H1 (cell line): ENCODE results near the gene FABP6. TPM values are rescaled to one million over a fixed set of nuclear protein-coding genes. Genes with fewer than 3 reads are reported as not detected.

ENCODE experiments used
- CTCF ChIA-PET: fragments of 300-600 bp; sonication (Branson Sonifier 250); formaldehyde crosslinking; loops from one replicate; lab custom pipeline; 2021; ENCODE audit not compliant: partially characterized antibody; lab: Charles Lee
- POLR2A ChIA-PET: fragments of 300-600 bp; sonication (Branson Sonifier 250); formaldehyde crosslinking; loops from one replicate; lab custom pipeline; 2021; ENCODE audit warnings: inconsistent platforms; ENCODE audit not compliant: partially characterized antibody; lab: Charles Lee
- DNase-seq, 2 experiments: peaks; one replicate each; pipeline versions ENCODE4 v3.0.0 to v3.0.0-alpha.2; 2010 to 2022; ENCODE audit warnings: low spot score in 2 of 2, low read depth in 1 of 2, mixed read lengths in 1 of 2
- FAIRE-seq: peaks from 2 replicates; lab custom pipeline; 2011; peaks lifted over from hg19 to GRCh38; lab: Jason Lieb, UNC
- H2AFZ ChIP-seq: 2 replicates; pipeline ENCODE4 v1.8.1; 2012; ENCODE audit warnings: low read length, inconsistent platforms
- H2AK5ac ChIP-seq: 2 replicates; pipeline ENCODE4 v1.6.1; 2013; ENCODE audit warnings: low read depth, low read length
- H2BK120ac ChIP-seq: replicated peaks from 2 replicates; pipeline ENCODE3; 2013; ENCODE audit warnings: low read depth, low read length, inconsistent platforms
- H2BK12ac ChIP-seq: 2 replicates; pipeline ENCODE4 v1.6.1; 2013; ENCODE audit warnings: low read depth, low read length
- H2BK15ac ChIP-seq: 2 replicates; pipeline ENCODE4 v1.6.1; 2013; ENCODE audit warnings: low read length
- H2BK20ac ChIP-seq: 2 replicates; pipeline ENCODE4 v1.6.1; 2013; ENCODE audit warnings: low read length
- H2BK5ac ChIP-seq: 2 replicates; pipeline ENCODE4 v1.6.1; 2013; ENCODE audit warnings: low read depth, low read length
- H3K14ac ChIP-seq: 2 replicates; pipeline ENCODE4 v1.6.1; 2013; ENCODE audit warnings: inconsistent platforms; ENCODE audit not compliant: insufficient read length
- H3K18ac ChIP-seq: 2 replicates; pipeline ENCODE4 v1.6.1; 2013; ENCODE audit warnings: low read length; ENCODE audit errors: extremely low read depth
- H3K23ac ChIP-seq: 2 replicates; pipeline ENCODE4 v1.6.1; 2013; ENCODE audit warnings: inconsistent platforms; ENCODE audit not compliant: insufficient read length
- H3K23me2 ChIP-seq: 2 replicates; pipeline ENCODE4 v1.6.1; 2013; ENCODE audit warnings: low read depth, low read length
- H3K27ac ChIP-seq: 2 replicates; pipeline ENCODE4 v1.6.1; 2011; ENCODE audit warnings: low read depth, low read length, inconsistent platforms
- H3K27me3 ChIP-seq, 4 experiments: replicated peaks in 1 of 4; 1 replicate in 1 of 4; 2 replicates in 3 of 4; pipeline versions ENCODE4 v1.6.1 to v1.8.1; 2011 to 2013; ENCODE audit warnings: low read length in 3 of 4, mild to moderate bottlenecking in 3 of 4, inconsistent platforms in 2 of 4, mixed read lengths in 2 of 4, moderate library complexity in 1 of 4; ENCODE audit not compliant: control insufficient read depth in 3 of 4, insufficient read depth in 3 of 4; ENCODE audit errors: extremely low read depth in 1 of 4
- H3K36me3 ChIP-seq, 4 experiments: 2 replicates each; pipeline versions ENCODE4 v1.6.1 to v1.8.1; 2011 to 2013; ENCODE audit warnings: mild to moderate bottlenecking in 4 of 4, low read length in 3 of 4, moderate library complexity in 2 of 4, control low read depth in 1 of 4, inconsistent platforms in 1 of 4; ENCODE audit not compliant: insufficient read depth in 4 of 4, control insufficient read depth in 2 of 4
- H3K4ac ChIP-seq: replicated peaks from 2 replicates; pipeline ENCODE3; 2013; ENCODE audit warnings: low read length, low read depth, mixed read lengths, inconsistent platforms; ENCODE audit not compliant: insufficient read length
- H3K4me1 ChIP-seq, 4 experiments: replicated peaks in 1 of 4; 1 replicate in 1 of 4; 2 replicates in 3 of 4; pipeline versions ENCODE4 v1.6.1 to v1.8.1; 2011 to 2013; ENCODE audit warnings: low read length in 3 of 4, inconsistent platforms in 2 of 4, mixed read lengths in 1 of 4; ENCODE audit not compliant: insufficient read depth in 4 of 4, control insufficient read depth in 3 of 4
- H3K4me2 ChIP-seq, 2 experiments: 2 replicates each; pipeline versions ENCODE4 v1.6.1 to v1.8.1; 2011 to 2013; ENCODE audit warnings: low read depth in 2 of 2, low read length in 2 of 2, control low read depth in 1 of 2, inconsistent platforms in 1 of 2, mild to moderate bottlenecking in 1 of 2; ENCODE audit not compliant: insufficient read depth in 1 of 2
- H3K4me3 ChIP-seq, 4 experiments: fragments of 200-600, 300-600 bp in 1 of 4; sonication (generic), shearing (Covaris generic), sonication (Bioruptor Twin) in 1 of 4; 2 replicates each; pipeline versions ENCODE4 v1.5.1 to v1.8.1; 2011 to 2016; ENCODE audit warnings: low read length in 4 of 4, low read depth in 3 of 4, control low read depth in 2 of 4, inconsistent platforms in 2 of 4, mild to moderate bottlenecking in 2 of 4, mixed read lengths in 1 of 4, moderate library complexity in 1 of 4; ENCODE audit not compliant: insufficient read depth in 2 of 4; ENCODE audit errors: extremely low read depth in 1 of 4
- H3K56ac ChIP-seq: replicated peaks from 2 replicates; pipeline ENCODE3; 2013; ENCODE audit warnings: low read depth, mild to moderate bottlenecking, mixed read lengths, low read length, inconsistent platforms; ENCODE audit not compliant: insufficient read length
- H3K79me1 ChIP-seq: 2 replicates; pipeline ENCODE4 v1.6.1; 2013; ENCODE audit warnings: low read depth, low read length, control low read depth
- H3K79me2 ChIP-seq, 2 experiments: 2 replicates each; pipeline versions ENCODE4 v1.6.1 to v1.8.1; 2012 to 2013; ENCODE audit warnings: low read length in 2 of 2, mild to moderate bottlenecking in 2 of 2, inconsistent platforms in 1 of 2; ENCODE audit not compliant: insufficient read depth in 2 of 2, control insufficient read depth in 1 of 2
- H3K9ac ChIP-seq, 4 experiments: replicated peaks in 1 of 4; 1 replicate in 1 of 4; 2 replicates in 3 of 4; pipeline versions ENCODE4 v1.6.1 to v1.8.1; 2011 to 2013; ENCODE audit warnings: low read depth in 3 of 4, low read length in 3 of 4, control low read depth in 2 of 4, mild to moderate bottlenecking in 2 of 4, moderate library complexity in 2 of 4, inconsistent platforms in 1 of 4; ENCODE audit errors: extremely low read depth in 1 of 4
- H3K9me3 ChIP-seq, 2 experiments: 2 replicates each; pipeline versions ENCODE4 v1.6.1 to v1.8.1; 2012 to 2013; ENCODE audit warnings: mild to moderate bottlenecking in 2 of 2, moderate library complexity in 2 of 2, control low read depth in 1 of 2, inconsistent platforms in 1 of 2, low read depth in 1 of 2, low read length in 1 of 2, mixed read lengths in 1 of 2; ENCODE audit not compliant: insufficient read depth in 2 of 2
- H4K20me1 ChIP-seq, 2 experiments: replicated peaks in 1 of 2; 2 replicates each; pipeline versions ENCODE3 to v1.8.1; 2011 to 2013; ENCODE audit warnings: inconsistent platforms in 2 of 2, low read length in 2 of 2, mild to moderate bottlenecking in 1 of 2; ENCODE audit not compliant: insufficient read depth in 2 of 2, control insufficient read depth in 1 of 2
- H4K5ac ChIP-seq: 2 replicates; pipeline ENCODE4 v1.6.1; 2013; ENCODE audit warnings: low read length, low read depth, mixed read lengths, inconsistent platforms; ENCODE audit not compliant: insufficient read length
- H4K8ac ChIP-seq: 2 replicates; pipeline ENCODE4 v1.8.0; 2013; ENCODE audit warnings: mild to moderate bottlenecking, moderate library complexity, low read length, inconsistent platforms; ENCODE audit not compliant: insufficient read depth; ENCODE audit errors: extremely low read depth
- H4K91ac ChIP-seq: replicated peaks from 2 replicates; pipeline ENCODE3; 2013; ENCODE audit warnings: low read length, mixed read lengths, inconsistent platforms; ENCODE audit not compliant: insufficient read length
- KDM1A ChIP-seq: fragments of 200-600, 300-600 bp; sonication (generic); IDR thresholded peaks from 2 replicates; pipeline ENCODE4 v1.7.1; 2016; ENCODE audit warnings: mild to moderate bottlenecking, low read length, borderline replicate concordance
- TCF12 ChIP-seq: IDR thresholded peaks from 2 replicates; pipeline ENCODE4 v1.6.1; 2011; ENCODE audit warnings: low read depth, mild to moderate bottlenecking, low read length
- USF2 ChIP-seq: IDR thresholded peaks from 2 replicates; pipeline ENCODE4 v1.6.1; 2011; ENCODE audit warnings: low read length, improper control_type of control experiment
- WGBS, 2 experiments: shearing (Covaris generic) in 1 of 2; methylation state at CpG; one replicate each; pipeline versions ENCODE4 v1.1.6 to v1.1.7; 2013 to 2015; ENCODE audit warnings: low lambda C conversion rate in 2 of 2, mixed read lengths in 2 of 2, inconsistent platforms in 1 of 2, low coverage in 1 of 2, missing lambda C conversion rate in 1 of 2; ENCODE audit not compliant: insufficient replicate concordance in 2 of 2, insufficient coverage in 1 of 2, insufficient read length in 1 of 2; ENCODE audit errors: extremely low coverage in 1 of 2, missing lambda C conversion rate in 1 of 2; 5-methylcytosine and 5-hydroxymethylcytosine counted together
- polyA plus RNA-seq, 7 experiments: library from polyadenylated mRNA; depleted of rRNA in 3 of 7; stranded (reverse) in 5 of 7; unstranded in 2 of 7; fragments of >200 nt in 5 of 7; fragments of 200-250 nt in 2 of 7; gene quantifications; 1 replicate in 5 of 7; 2 replicates in 1 of 7; 4 replicates in 1 of 7; pipeline versions ENCODE4 v1.2.1 to v1.2.3, GENCODE V29; 2011 to 2013; ENCODE audit warnings: missing spikeins in 2 of 7, mixed read lengths in 2 of 7
- total RNA-seq: library from RNA; stranded (reverse); fragmentation: NEBNext Ultra II Directional; extraction: Animal tissue kit (Norgen Biotek cat#: 25700); gene quantifications from 2 replicates; pipeline ENCODE4 v1.2.1, GENCODE V29; 2021

Gene FABP6
- total and polyA plus RNA-seq, 2 of the 8 experiments (the other 6 are each of a cell fraction or from before 2014, with no cell fraction given): 4.8 to 6.1 TPM

DNA sequence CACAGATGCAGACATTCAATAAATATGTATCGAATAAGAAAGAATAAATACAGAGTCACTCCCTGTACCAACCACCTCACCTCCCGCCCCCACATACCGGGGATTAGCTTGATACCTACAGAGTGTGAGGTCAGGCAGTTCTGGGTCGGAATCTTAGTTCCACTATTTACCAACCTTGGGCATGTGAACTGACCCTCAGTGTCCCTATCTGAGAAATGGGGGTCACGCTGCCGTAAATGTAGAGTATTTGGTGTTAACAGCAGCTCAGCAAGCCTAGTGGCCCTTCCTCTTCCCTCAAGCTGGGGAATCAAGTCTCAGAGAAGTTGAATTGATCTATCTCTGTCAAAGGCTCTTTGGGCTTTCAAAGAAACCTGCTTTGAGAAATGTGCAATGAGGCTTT, 57.6 kb downstream of the FABP6 start:
- no peak overlapping the region for H4K8ac ChIP-seq
- H3K23ac ChIP-seq: no peak overlapping the region
- H2BK12ac ChIP-seq: 0 out of 2 replicates have a peak overlapping the region, but pooled peaks have one; percentile 35
- peak overlapping the region; percentile 79 for H3K18ac ChIP-seq
- H2BK5ac ChIP-seq: peak overlapping the region; percentile 75; the same call in 1 of the 2 replicates
- H2BK120ac ChIP-seq: peak overlapping the region; percentile 70
- WGBS, 2 experiments: 66% methylated on average over 6 of the region's 6 CpGs; no CpG with 5 or more reads in 1 of the 2 experiments
- H3K27ac ChIP-seq: peak overlapping the region; percentile 86
- TF ChIP-seq TCF12 (no peak), USF2 (no peak), KDM1A (peak; percentile 63)
- no peak overlapping the region for H2BK15ac ChIP-seq
- H3K14ac ChIP-seq: no peak overlapping the region
- peaks cover 5 to 71% of the 10 kb centered on the region in 2 experiments; a peak in 3 of 4 replicates for H3K79me2 ChIP-seq
- H3K9me3 ChIP-seq: no peaks in the 10 kb centered on the region
- no peak overlapping the region for H2AFZ ChIP-seq
- no peak for DNase-seq
- ChIA-PET POLR2A (interaction anchor here (0.8 to 4.3 kb wide), 16 partner anchors 12 to 204 kb away, joined by 3 to 25 read pairs (median 4); partner anchors contain the start of gene CCNJL), CTCF (interaction anchor here (0.7 to 2.8 kb wide), 18 partner anchors 9 to 111 kb away, joined by 3 to 15 read pairs (median 5); partner anchors contain the start of gene CCNJL)
- H3K4me3 ChIP-seq: peak overlapping the region in 1 of 4 experiments; percentile 36; a peak in 1 of 8 replicates
- no peaks in the 10 kb centered on the region for H3K23me2 ChIP-seq
- peaks cover 15% of the 10 kb centered on the region; the same call in 1 of the 2 replicates for H3K79me1 ChIP-seq
- 0 out of 2 replicates have a peak overlapping the region, but pooled peaks have one; percentile 16 for H2BK20ac ChIP-seq
- H4K5ac ChIP-seq: peak overlapping the region; percentile 71
- H3K9ac ChIP-seq: no peak overlapping the region
- no peaks in the 10 kb centered on the region for H3K27me3 ChIP-seq
- peaks cover 0 to under 1% of the 10 kb centered on the region in 2 experiments for H4K20me1 ChIP-seq
- no peak overlapping the region for H3K56ac ChIP-seq
- no peak overlapping the region for H2AK5ac ChIP-seq
- H3K4me2 ChIP-seq: peak overlapping the region; percentile 56 to 58
- H4K91ac ChIP-seq: peak overlapping the region; percentile 2
- no peak for FAIRE-seq
- peak overlapping the region; percentile 15 for H3K4ac ChIP-seq
- H3K4me1 ChIP-seq: peaks cover 11 to 37% (median 22%) of the 10 kb centered on the region in 4 experiments
- peaks cover 0 to 4% (median under 1%) of the 10 kb centered on the region in 4 experiments; a peak in 2 of 8 replicates for H3K36me3 ChIP-seq
